ENCODE results near the gene NES.

GRCh38 chr1:156662005-156662799 lies 15.0 kb downstream of the NES start:
- TF ChIP-seq CTCF (IDR thresholded peaks at IDR 0.05) (no peak), POLR2A (IDR thresholded peaks at IDR 0.05) (no peak)
